Measurements from ENCODE around the gene NAV2. TPM values are rescaled to one million over a fixed set of nuclear protein-coding genes. Genes with fewer than 3 reads are reported as not detected.

Gene NAV2
- total and polyA plus RNA-seq, 2 donors from 2014 or later = 5.9 to 37.7 TPM

DNA sequence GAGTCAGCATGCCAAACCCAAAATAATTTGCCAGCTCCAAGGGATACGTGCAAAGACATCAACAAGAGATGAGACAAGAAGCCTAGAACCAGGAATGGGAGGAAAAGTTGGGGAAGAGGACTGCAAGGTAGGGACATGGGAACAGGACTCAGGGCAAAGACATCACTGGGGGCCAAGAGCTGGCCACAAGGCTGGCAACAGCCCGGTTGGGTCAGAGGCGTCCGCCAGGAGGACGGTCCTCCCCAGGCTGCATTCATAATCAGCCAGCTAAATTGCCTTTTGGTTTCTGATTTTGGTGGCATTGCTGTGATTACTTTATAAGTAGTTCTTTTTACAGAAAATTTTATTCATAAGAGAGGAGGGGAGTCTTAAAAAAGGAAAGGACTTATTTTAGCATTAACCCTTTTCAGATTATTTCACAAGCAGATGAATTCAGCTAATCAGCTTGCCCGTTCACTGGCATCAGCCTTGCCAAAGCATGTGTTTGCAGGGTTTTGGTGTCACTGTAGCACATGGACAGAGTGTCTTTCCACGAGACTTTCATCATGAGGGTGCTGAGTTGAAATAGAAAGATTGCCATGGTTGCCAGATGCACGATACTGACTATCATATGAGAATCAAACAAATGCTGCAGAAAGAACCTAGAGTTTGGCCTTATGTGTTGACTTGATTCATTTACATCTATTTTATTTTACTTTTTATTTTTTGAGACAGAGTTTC is 23.2 kb upstream of the NAV2 start:
- FAIRE-seq = no peak
- H3K4me1 ChIP-seq (ENCODE audit: control insufficient read depth in 2 of 3, insufficient read depth in 2 of 3, low read depth in 1 of 3, low read length in 3 of 3) = no peaks in the 10 kb centered on the region
- H3K4me3 ChIP-seq (ENCODE audit: low read length in 3 of 3) = no peak overlapping the region
- no peaks in the 10 kb centered on the region for H3K27me3 ChIP-seq (ENCODE audit: control insufficient read depth, insufficient read depth, low read length)
- H3K9me3 ChIP-seq (ENCODE audit: control insufficient read depth in 2 of 3, insufficient read depth in 1 of 3, low read length in 3 of 3) = no peaks in the 10 kb centered on the region
- no peaks in the 10 kb centered on the region for H3K36me3 ChIP-seq (ENCODE audit: control insufficient read depth in 2 of 3, insufficient read depth in 3 of 3, low read length in 3 of 3)
- intact Hi-C loops (cut with DNase I) = no loop called here
- H3K9ac ChIP-seq (ENCODE audit: low read length in 3 of 3) = no peak overlapping the region
- H3K27ac ChIP-seq (ENCODE audit: low read depth in 2 of 2, low read length in 2 of 2) = no peak overlapping the region
- TF ChIP-seq CTCF (IDR thresholded peaks at IDR 0.05; ENCODE audit: borderline replicate concordance, extremely low read depth, insufficient read depth) = no peak
- DNase-seq = no peak

DNA sequence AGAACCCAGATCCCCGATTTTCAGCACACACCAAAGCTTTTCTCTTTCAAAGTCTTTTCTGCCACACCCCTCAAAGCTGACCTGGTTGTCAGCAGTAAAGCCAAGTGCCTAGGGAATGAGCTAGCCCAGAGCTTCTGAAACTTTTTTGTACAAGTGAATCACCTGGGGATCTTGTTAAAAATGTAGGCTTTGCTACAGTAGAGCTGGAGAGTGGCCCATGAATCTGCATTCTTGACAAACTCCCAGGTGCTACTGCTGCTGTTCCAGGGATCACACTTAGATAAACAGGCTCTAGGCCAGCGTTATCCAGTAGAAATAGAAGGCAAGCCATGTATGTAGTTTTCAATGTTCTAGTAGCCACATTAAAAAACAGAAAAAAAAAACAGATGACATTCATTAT is 21.8 kb upstream of the NAV2 start:
- Histone ChIP-seq H3K9me3 (ENCODE audit: control insufficient read depth in 2 of 3, insufficient read depth in 1 of 3, low read length in 3 of 3) (no peaks in the 10 kb centered on the region), H3K9ac (ENCODE audit: low read length in 3 of 3) (no peak overlapping the region), H3K4me3 (ENCODE audit: low read length in 3 of 3) (no peak overlapping the region), H3K27me3 (ENCODE audit: control insufficient read depth, insufficient read depth, low read length) (no peaks in the 10 kb centered on the region), H3K36me3 (ENCODE audit: control insufficient read depth in 2 of 3, insufficient read depth in 3 of 3, low read length in 3 of 3) (no peaks in the 10 kb centered on the region), H3K27ac (ENCODE audit: low read depth in 2 of 2, low read length in 2 of 2) (no peak overlapping the region), H3K4me1 (ENCODE audit: control insufficient read depth in 2 of 3, insufficient read depth in 2 of 3, low read depth in 1 of 3, low read length in 3 of 3) (no peaks in the 10 kb centered on the region)
- TF ChIP-seq CTCF (IDR thresholded peaks at IDR 0.05; ENCODE audit: borderline replicate concordance, extremely low read depth, insufficient read depth) = no peak
- intact Hi-C loops (cut with DNase I) = no loop called here
- DNase-seq = no peak
- FAIRE-seq = no peak

- Histone ChIP-seq H3K9ac (ENCODE audit: low read length in 3 of 3) (no peak overlapping the region), H3K4me1 (ENCODE audit: control insufficient read depth in 2 of 3, insufficient read depth in 2 of 3, low read depth in 1 of 3, low read length in 3 of 3) (no peaks in the 10 kb centered on the region), H3K36me3 (ENCODE audit: control insufficient read depth in 2 of 3, insufficient read depth in 3 of 3, low read length in 3 of 3) (no peaks in the 10 kb centered on the region), H3K9me3 (ENCODE audit: control insufficient read depth in 2 of 3, insufficient read depth in 1 of 3, low read length in 3 of 3) (no peaks in the 10 kb centered on the region), H3K4me3 (ENCODE audit: low read length in 3 of 3) (no peak overlapping the region), H3K27me3 (ENCODE audit: control insufficient read depth, insufficient read depth, low read length) (no peaks in the 10 kb centered on the region), H3K27ac (ENCODE audit: low read depth in 2 of 2, low read length in 2 of 2) (no peak overlapping the region)
- FAIRE-seq (no peak), DNase-seq (no peak)
- TF ChIP-seq CTCF (IDR thresholded peaks at IDR 0.05; ENCODE audit: borderline replicate concordance, extremely low read depth, insufficient read depth) = no peak
- intact Hi-C loops (cut with DNase I) = no loop called here
These were observed 20.7 kb upstream of the NAV2 start for GRCh38 chr11:19691815-19692500.

Measured in kidney (tissue), 14 donors.